SU-DHL-6 (cell line): ENCODE measurements around the gene ALPK3.

Source experiments
- H2AFZ ChIP-seq: fragments of 200-600 bp; sonication (generic); 2 replicates; pipeline ENCODE4 v1.6.1; 2014; ENCODE audit warnings: low read depth, mild to moderate bottlenecking, moderate library complexity, mixed read lengths, antibody characterized with exemption, low read length; ENCODE audit not compliant: severe bottlenecking
- H3F3A ChIP-seq: fragments of 200-600 bp; shearing (Covaris generic); 2 replicates; pipeline ENCODE4 v1.6.0; 2016; ENCODE audit warnings: antibody characterized with exemption, mild to moderate bottlenecking; ENCODE audit not compliant: insufficient read depth
- H3K27ac ChIP-seq: fragments of 200-600 bp; sonication (generic); 2 replicates; pipeline ENCODE4 v1.5.1; 2016; ENCODE audit warnings: low read depth, mild to moderate bottlenecking, low read length, moderate library complexity, mixed read lengths
- H3K27me3 ChIP-seq: fragments of 200-600 bp; sonication (generic), shearing (Covaris generic); 2 replicates; pipeline ENCODE4 v1.6.0; 2014; ENCODE audit warnings: mild to moderate bottlenecking, low read length
- H3K36me3 ChIP-seq: fragments of 200-600 bp; sonication (generic); 2 replicates; pipeline ENCODE4 v1.6.1; 2014; ENCODE audit warnings: mild to moderate bottlenecking, low read length, mixed read lengths
- H3K4me2 ChIP-seq: fragments of 300-600, 200-600 bp; shearing (Covaris generic), sonication (generic); 2 replicates; pipeline ENCODE4 v1.6.0; 2014; ENCODE audit warnings: low read length, low read depth, mild to moderate bottlenecking; ENCODE audit not compliant: poor library complexity, severe bottlenecking
- H3K4me3 ChIP-seq: fragments of 200-600 bp; sonication (generic); 2 replicates; pipeline ENCODE4 v1.5.1; 2014; ENCODE audit warnings: antibody characterized with exemption, low read length, mild to moderate bottlenecking, mixed read lengths; ENCODE audit not compliant: insufficient read depth, poor library complexity, severe bottlenecking
- H3K79me2 ChIP-seq: fragments of 200-600 bp; sonication (generic); 2 replicates; pipeline ENCODE4 v1.6.1; 2014; ENCODE audit warnings: mild to moderate bottlenecking, low read length, moderate library complexity; ENCODE audit not compliant: insufficient read depth
- H3K9ac ChIP-seq: fragments of 200-600 bp; sonication (generic); 2 replicates; pipeline ENCODE4 v1.7.0; 2014; ENCODE audit warnings: mild to moderate bottlenecking, low read length
- H3K9me2 ChIP-seq: fragments of 200-600 bp; sonication (generic); replicated peaks from 2 replicates; pipeline ENCODE4 v1.6.1; 2014; ENCODE audit warnings: low read length; ENCODE audit not compliant: insufficient read depth
- H3K9me3 ChIP-seq: fragments of 200-600 bp; sonication (generic); 2 replicates; pipeline ENCODE4 v1.6.1; 2014; ENCODE audit warnings: low read length, mixed read lengths; ENCODE audit not compliant: insufficient read depth
- H4K20me1 ChIP-seq: fragments of 200-600 bp; sonication (generic); 2 replicates; pipeline ENCODE4 v1.6.1; 2014; ENCODE audit warnings: low read depth, mild to moderate bottlenecking, antibody characterized with exemption, low read length, moderate library complexity, mixed read lengths
- CTCF ChIP-seq: fragments of 200-600 bp; sonication (generic); IDR thresholded peaks from one replicate; pipeline ENCODE4 v1.5.1; 2017; ENCODE audit warnings: antibody characterized with exemption, mild to moderate bottlenecking, low read length, moderate library complexity; ENCODE audit not compliant: insufficient read depth, poor library complexity, severe bottlenecking
- EZH2phosphoT487 ChIP-seq: fragments of 200-600 bp; sonication (generic), shearing (Covaris generic); conservative IDR thresholded peaks from 2 replicates; pipeline ENCODE4 v1.6.1; 2018; ENCODE audit warnings: mild to moderate bottlenecking, antibody characterized with exemption, low read length, moderate library complexity, mixed read lengths

ALPK3 gene

GRCh38 chr15:84910928-84911623, 93.9 kb downstream of the ALPK3 start:
- H3K79me2 ChIP-seq: no peaks in the 10 kb centered on the region
- H3K9me2 ChIP-seq: no peaks in the 10 kb centered on the region
- no peak overlapping the region for H3K9ac ChIP-seq
- no peaks in the 10 kb centered on the region for H4K20me1 ChIP-seq
- H3K4me3 ChIP-seq: no peak overlapping the region
- H3K4me2 ChIP-seq: no peak overlapping the region
- H3F3A ChIP-seq: no peaks in the 10 kb centered on the region
- no peak for TF ChIP-seq EZH2phosphoT487
- no peak for TF ChIP-seq CTCF
- no peaks in the 10 kb centered on the region for H3K36me3 ChIP-seq
- no peak overlapping the region for H2AFZ ChIP-seq
- H3K9me3 ChIP-seq: no peaks in the 10 kb centered on the region
- no peak overlapping the region for H3K27ac ChIP-seq
- H3K27me3 ChIP-seq: no peaks in the 10 kb centered on the region; the same call in 1 of the 2 replicates

- Histone ChIP-seq H3K9ac (no peak overlapping the region), H3F3A (no peaks in the 10 kb centered on the region), H4K20me1 (no peaks in the 10 kb centered on the region), H3K4me2 (no peak overlapping the region), H3K27me3 (no peaks in the 10 kb centered on the region; the same call in 1 of the 2 replicates), H3K79me2 (no peaks in the 10 kb centered on the region), H3K9me2 (no peaks in the 10 kb centered on the region), H3K9me3 (no peaks in the 10 kb centered on the region), H2AFZ (no peak overlapping the region), H3K4me3 (no peak overlapping the region), H3K36me3 (no peaks in the 10 kb centered on the region), H3K27ac (no peak overlapping the region)
- TF ChIP-seq EZH2phosphoT487 (no peak), CTCF (no peak)
These were observed 94.9 kb downstream of the ALPK3 start for GRCh38 chr15:84911879-84912660.

GRCh38 chr15:84913360-84913723, 96.2 kb downstream of the ALPK3 start:
- Histone ChIP-seq H2AFZ (no peak overlapping the region), H3K4me3 (no peak overlapping the region), H3K9me2 (no peaks in the 10 kb centered on the region), H3K79me2 (no peaks in the 10 kb centered on the region), H4K20me1 (no peaks in the 10 kb centered on the region), H3F3A (no peaks in the 10 kb centered on the region), H3K4me2 (no peak overlapping the region), H3K9me3 (no peaks in the 10 kb centered on the region), H3K9ac (no peak overlapping the region), H3K36me3 (no peaks in the 10 kb centered on the region), H3K27ac (no peak overlapping the region), H3K27me3 (no peaks in the 10 kb centered on the region; the same call in 1 of the 2 replicates)
- TF ChIP-seq CTCF (no peak), EZH2phosphoT487 (no peak)
